Measurements from ENCODE around the gene SLC1A5. TPM values are rescaled to one million over a fixed set of nuclear protein-coding genes. Genes with fewer than 3 reads are reported as not detected.
"Not testable (repeated sequence)": the region's sequence is repeated elsewhere in the genome, so short reads cannot be mapped to it uniquely, and the experiment has no call there.

SLC1A5 gene
- total RNA-seq, 1 experiment from 2014 or later: 104 TPM

DNA sequence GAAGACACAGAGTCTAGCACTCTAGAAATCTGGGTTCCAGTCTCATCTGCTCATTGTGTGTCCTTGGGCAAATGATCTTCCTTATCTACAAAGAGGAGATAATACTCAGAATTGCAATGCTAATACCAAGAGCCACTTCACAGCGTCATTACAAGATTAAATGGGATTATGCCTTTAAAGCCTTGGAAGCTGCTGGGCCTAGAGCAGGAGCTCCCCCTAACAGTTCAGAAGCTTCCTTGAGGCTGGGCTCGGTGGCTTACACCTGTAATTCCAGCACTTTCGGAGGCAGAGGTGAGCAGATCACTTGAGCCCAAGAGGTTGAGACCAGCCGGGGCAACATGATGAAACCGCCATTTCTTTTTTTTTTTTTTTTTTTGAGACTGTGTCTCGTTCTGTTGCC lies 34.7 kb upstream of the SLC1A5 start:
- in situ Hi-C loops (cut with HindIII; ENCODE audit: low pct_unique_long_range_greater_than_20kb, low sequenced_read_pairs): no loop called here
- TF ChIP-seq TCF7L2 (IDR thresholded peaks at IDR 0.05; ENCODE audit: low read depth, low read length): no peak
- TF ChIP-seq, protein P1, sequence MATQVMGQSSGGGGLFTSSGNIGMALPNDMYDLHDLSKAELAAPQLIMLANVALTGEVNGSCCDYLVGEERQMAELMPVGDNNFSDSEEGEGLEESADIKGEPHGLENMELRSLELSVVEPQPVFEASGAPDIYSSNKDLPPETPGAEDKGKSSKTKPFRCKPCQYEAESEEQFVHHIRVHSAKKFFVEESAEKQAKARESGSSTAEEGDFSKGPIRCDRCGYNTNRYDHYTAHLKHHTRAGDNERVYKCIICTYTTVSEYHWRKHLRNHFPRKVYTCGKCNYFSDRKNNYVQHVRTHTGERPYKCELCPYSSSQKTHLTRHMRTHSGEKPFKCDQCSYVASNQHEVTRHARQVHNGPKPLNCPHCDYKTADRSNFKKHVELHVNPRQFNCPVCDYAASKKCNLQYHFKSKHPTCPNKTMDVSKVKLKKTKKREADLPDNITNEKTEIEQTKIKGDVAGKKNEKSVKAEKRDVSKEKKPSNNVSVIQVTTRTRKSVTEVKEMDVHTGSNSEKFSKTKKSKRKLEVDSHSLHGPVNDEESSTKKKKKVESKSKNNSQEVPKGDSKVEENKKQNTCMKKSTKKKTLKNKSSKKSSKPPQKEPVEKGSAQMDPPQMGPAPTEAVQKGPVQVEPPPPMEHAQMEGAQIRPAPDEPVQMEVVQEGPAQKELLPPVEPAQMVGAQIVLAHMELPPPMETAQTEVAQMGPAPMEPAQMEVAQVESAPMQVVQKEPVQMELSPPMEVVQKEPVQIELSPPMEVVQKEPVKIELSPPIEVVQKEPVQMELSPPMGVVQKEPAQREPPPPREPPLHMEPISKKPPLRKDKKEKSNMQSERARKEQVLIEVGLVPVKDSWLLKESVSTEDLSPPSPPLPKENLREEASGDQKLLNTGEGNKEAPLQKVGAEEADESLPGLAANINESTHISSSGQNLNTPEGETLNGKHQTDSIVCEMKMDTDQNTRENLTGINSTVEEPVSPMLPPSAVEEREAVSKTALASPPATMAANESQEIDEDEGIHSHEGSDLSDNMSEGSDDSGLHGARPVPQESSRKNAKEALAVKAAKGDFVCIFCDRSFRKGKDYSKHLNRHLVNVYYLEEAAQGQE (IDR thresholded peaks at IDR 0.05; ENCODE audit: insufficient read depth in 1 of 2, low read depth in 2 of 2, low read length in 1 of 2): no peak
- TF ChIP-seq, protein P2, sequence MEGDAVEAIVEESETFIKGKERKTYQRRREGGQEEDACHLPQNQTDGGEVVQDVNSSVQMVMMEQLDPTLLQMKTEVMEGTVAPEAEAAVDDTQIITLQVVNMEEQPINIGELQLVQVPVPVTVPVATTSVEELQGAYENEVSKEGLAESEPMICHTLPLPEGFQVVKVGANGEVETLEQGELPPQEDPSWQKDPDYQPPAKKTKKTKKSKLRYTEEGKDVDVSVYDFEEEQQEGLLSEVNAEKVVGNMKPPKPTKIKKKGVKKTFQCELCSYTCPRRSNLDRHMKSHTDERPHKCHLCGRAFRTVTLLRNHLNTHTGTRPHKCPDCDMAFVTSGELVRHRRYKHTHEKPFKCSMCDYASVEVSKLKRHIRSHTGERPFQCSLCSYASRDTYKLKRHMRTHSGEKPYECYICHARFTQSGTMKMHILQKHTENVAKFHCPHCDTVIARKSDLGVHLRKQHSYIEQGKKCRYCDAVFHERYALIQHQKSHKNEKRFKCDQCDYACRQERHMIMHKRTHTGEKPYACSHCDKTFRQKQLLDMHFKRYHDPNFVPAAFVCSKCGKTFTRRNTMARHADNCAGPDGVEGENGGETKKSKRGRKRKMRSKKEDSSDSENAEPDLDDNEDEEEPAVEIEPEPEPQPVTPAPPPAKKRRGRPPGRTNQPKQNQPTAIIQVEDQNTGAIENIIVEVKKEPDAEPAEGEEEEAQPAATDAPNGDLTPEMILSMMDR (IDR thresholded peaks at IDR 0.05): no peak
- no peak for TF ChIP-seq POLR2AphosphoS5 (IDR thresholded peaks at IDR 0.05; ENCODE audit: low read depth, low read length)
- no peak for TF ChIP-seq SIN3A (IDR thresholded peaks at IDR 0.05; ENCODE audit: borderline replicate concordance, insufficient read depth, low read depth, low read length)
- no TSS peak for BruUV-seq (replicated peaks)
- no peaks in the 10 kb centered on the region for H3K9me3 ChIP-seq (ENCODE audit: control insufficient read depth, insufficient read depth, low read depth, low read length)
- ChIA-PET POLR2A (no interaction called here), CTCF (no interaction called here)
- intact Hi-C loops (cut with micrococcal nuclease; ENCODE audit: unreplicated experiment): no loop called here
- H3K4me1 ChIP-seq (ENCODE audit: control insufficient read depth, insufficient read depth, low read length): no peaks in the 10 kb centered on the region
- no peak for DNase-seq (ENCODE audit: low read depth, low spot score)
- no peak for ATAC-seq
- no peaks in the 10 kb centered on the region for H3K27me3 ChIP-seq (ENCODE audit: control insufficient read depth, insufficient read depth, low read length)
- H3K36me3 ChIP-seq (ENCODE audit: control insufficient read depth, insufficient read depth, low read length): no peaks in the 10 kb centered on the region
- no peak overlapping the region for H3K27ac ChIP-seq (ENCODE audit: low read length)
- no peak overlapping the region for H3K4me3 ChIP-seq (ENCODE audit: low read depth in 2 of 2, low read length in 2 of 2)

DNA sequence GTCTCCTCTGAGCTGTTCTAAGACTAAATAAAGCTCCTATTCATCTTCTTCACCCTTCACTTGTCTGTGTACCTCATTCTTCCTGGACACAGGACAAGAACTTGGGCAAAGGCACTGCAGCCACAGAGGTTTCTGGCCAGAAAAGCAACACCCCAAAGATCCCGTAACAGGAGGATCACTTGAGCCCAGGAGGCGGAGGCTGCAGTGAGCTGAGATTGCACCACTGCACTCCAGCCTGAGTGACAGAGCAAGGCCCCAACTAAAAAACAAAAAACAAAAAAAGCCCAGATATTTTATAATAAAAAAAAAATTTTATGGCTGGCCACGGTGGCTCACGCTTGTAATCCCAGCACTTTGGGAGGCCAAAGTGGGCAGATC lies 34.0 kb upstream of the SLC1A5 start:
- H3K36me3 ChIP-seq (ENCODE audit: control insufficient read depth, insufficient read depth, low read length); DNase-seq (ENCODE audit: low read depth, low spot score); CTCF ChIA-PET; POLR2A ChIA-PET; BruUV-seq (replicated peaks); H3K9me3 ChIP-seq (ENCODE audit: control insufficient read depth, insufficient read depth, low read depth, low read length); H3K4me3 ChIP-seq (ENCODE audit: low read depth in 2 of 2, low read length in 2 of 2); H3K4me1 ChIP-seq (ENCODE audit: control insufficient read depth, insufficient read depth, low read length); ATAC-seq; H3K27ac ChIP-seq (ENCODE audit: low read length); in situ Hi-C loops (cut with HindIII; ENCODE audit: low pct_unique_long_range_greater_than_20kb, low sequenced_read_pairs); H3K27me3 ChIP-seq (ENCODE audit: control insufficient read depth, insufficient read depth, low read length); intact Hi-C loops (cut with micrococcal nuclease; ENCODE audit: unreplicated experiment): not testable (repeated sequence)

DNA sequence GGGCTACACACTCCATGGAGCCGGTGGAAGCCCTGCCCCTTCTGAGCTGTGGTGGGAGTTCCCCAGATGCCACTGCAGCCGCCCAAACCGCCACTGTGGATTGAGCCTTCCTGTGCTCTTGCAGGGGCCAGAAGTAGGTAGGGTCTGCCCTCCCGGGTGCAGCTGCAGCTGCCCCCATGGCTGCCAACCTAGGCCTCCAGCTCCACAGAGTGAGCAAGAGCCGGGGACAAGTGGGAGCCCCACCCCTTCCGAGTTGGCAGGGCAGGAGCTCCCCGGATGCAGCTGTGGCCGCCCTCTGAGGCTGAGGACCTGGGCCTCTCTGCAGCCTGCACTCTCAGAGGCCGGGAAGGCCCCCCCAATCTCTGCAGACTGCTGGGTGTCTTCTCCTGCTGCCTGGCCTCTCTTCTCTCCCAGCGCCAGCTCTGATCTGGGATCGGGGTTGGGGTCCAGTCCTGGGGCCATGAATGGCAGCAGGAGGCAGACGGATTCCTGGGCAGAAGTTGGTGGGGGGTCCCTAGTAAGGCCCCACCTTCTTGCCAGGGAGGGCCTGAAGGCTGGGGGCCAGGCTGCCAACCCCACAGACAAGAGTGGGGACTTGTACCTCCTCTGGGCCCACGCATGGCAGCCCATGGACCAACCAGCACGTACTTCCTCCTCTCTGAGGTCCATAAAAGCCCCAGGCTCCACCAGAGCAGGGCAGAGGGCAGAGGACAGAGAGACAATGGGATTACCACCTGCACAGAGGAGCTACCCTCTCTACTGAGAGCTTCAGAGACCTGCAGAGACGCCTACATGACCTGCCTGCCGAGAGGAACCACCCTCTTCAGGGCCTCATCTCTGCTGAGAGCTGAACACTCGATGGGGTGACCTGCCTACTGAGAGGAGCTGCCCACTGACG lies 33.4 kb upstream of the SLC1A5 start:
- CTCF ChIA-PET: no interaction called here
- H3K27me3 ChIP-seq (ENCODE audit: control insufficient read depth, insufficient read depth, low read length): no peaks in the 10 kb centered on the region
- no peaks in the 10 kb centered on the region for H3K9me3 ChIP-seq (ENCODE audit: control insufficient read depth, insufficient read depth, low read depth, low read length)
- ATAC-seq (no peak), DNase-seq (ENCODE audit: low read depth, low spot score) (no peak)
- H3K27ac ChIP-seq (ENCODE audit: low read length): no peak overlapping the region
- intact Hi-C loops (cut with micrococcal nuclease; ENCODE audit: unreplicated experiment) (no loop called here), in situ Hi-C loops (cut with HindIII; ENCODE audit: low pct_unique_long_range_greater_than_20kb, low sequenced_read_pairs) (no loop called here)
- TF ChIP-seq POLR2AphosphoS5 (IDR thresholded peaks at IDR 0.05; ENCODE audit: low read depth, low read length): no peak
- TF ChIP-seq, protein P2 (IDR thresholded peaks at IDR 0.05): no peak
- no peak for TF ChIP-seq TCF7L2 (IDR thresholded peaks at IDR 0.05; ENCODE audit: low read depth, low read length)
- TF ChIP-seq, protein P1 (IDR thresholded peaks at IDR 0.05; ENCODE audit: insufficient read depth in 1 of 2, low read depth in 2 of 2, low read length in 1 of 2): no peak
- POLR2A ChIA-PET: no interaction called here
- H3K4me3 ChIP-seq (ENCODE audit: low read depth in 2 of 2, low read length in 2 of 2): no peak overlapping the region
- H3K36me3 ChIP-seq (ENCODE audit: control insufficient read depth, insufficient read depth, low read length): no peaks in the 10 kb centered on the region
- no TSS peak for BruUV-seq (replicated peaks)
- H3K4me1 ChIP-seq (ENCODE audit: control insufficient read depth, insufficient read depth, low read length): no peaks in the 10 kb centered on the region

Measured in Panc1 (cell line).